Thoracic aorta (tissue), 2 donors: Measurements from ENCODE around the gene SWI5. TPM values are rescaled to one million over a fixed set of nuclear protein-coding genes. Genes with fewer than 3 reads are reported as not detected.

Experiments used
- ATAC-seq: fragments of 150-250 bp; one replicate; pipeline ENCODE4 v1.8.0; 2017; ENCODE audit warnings: low read depth; ENCODE audit not compliant: insufficient number of reproducible peaks, low FRiP score
- DNase-seq: peaks from one replicate; pipeline ENCODE4 v3.0.0-alpha.2; 2020; ENCODE audit warnings: low spot score
- H3K27ac ChIP-seq, 2 donors: fragments of 200-600 bp; sonication (generic); 1 replicate in 1 of 2; 2 replicates in 1 of 2; pipeline ENCODE4 v1.5.1; 2016; ENCODE audit warnings: mild to moderate bottlenecking in 2 of 2, moderate library complexity in 2 of 2
- H3K27me3 ChIP-seq: fragments of 200-600 bp; sonication (generic); replicated peaks from 2 replicates; pipeline ENCODE4 v1.6.0; 2016; ENCODE audit warnings: mild to moderate bottlenecking; ENCODE audit not compliant: insufficient read depth
- H3K36me3 ChIP-seq: fragments of 200-600 bp; sonication (generic); one replicate; pipeline ENCODE4 v1.5.1; 2016
- H3K4me1 ChIP-seq, 2 donors: fragments of 200-600 bp; sonication (generic); 1 replicate in 1 of 2; 2 replicates in 1 of 2; pipeline versions ENCODE4 v1.5.1 to v1.6.0; 2016; ENCODE audit warnings: low read depth in 2 of 2, mild to moderate bottlenecking in 1 of 2; ENCODE audit not compliant: control insufficient read depth in 1 of 2
- H3K4me3 ChIP-seq: fragments of 200-600 bp; sonication (generic); 2 replicates; pipeline ENCODE4 v1.5.1; 2016; ENCODE audit warnings: mild to moderate bottlenecking
- H3K9me3 ChIP-seq: fragments of 200-600 bp; sonication (generic); 2 replicates; pipeline ENCODE4 v1.5.1; 2016
- CTCF ChIP-seq: fragments of 200-600 bp; sonication (generic); IDR thresholded peaks from one replicate; pipeline ENCODE4 v1.5.1; 2019; ENCODE audit warnings: antibody characterized with exemption
- total RNA-seq, 2 donors: library from RNA; depleted of rRNA; stranded (reverse); fragments of >200 nt; gene quantifications; one replicate each; pipeline versions ENCODE4 v1.1.0 to v1.2.3, GENCODE V29; 2016

The SWI5 gene
- total RNA-seq, 2 donors from 2014 or later = 12.0 to 26.8 TPM

GRCh38 chr9:128249908-128250838, 25.9 kb upstream of the SWI5 start:
- Histone ChIP-seq H3K4me3 (peak overlapping the region; percentile 57), H3K4me1 (peaks cover 0 to 5% of the 10 kb centered on the region in 2 donors), H3K9me3 (no peaks in the 10 kb centered on the region), H3K36me3 (no peaks in the 10 kb centered on the region), H3K27ac (no peak overlapping the region), H3K27me3 (no peaks in the 10 kb centered on the region)
- no peak for DNase-seq
- ATAC-seq = no peak
- TF ChIP-seq CTCF = no peak

- no peak for TF ChIP-seq CTCF
- H3K36me3 ChIP-seq = no peaks in the 10 kb centered on the region
- DNase-seq (no peak), ATAC-seq (no peak)
- no peak overlapping the region for H3K27ac ChIP-seq
- no peaks in the 10 kb centered on the region for H3K27me3 ChIP-seq
- H3K4me3 ChIP-seq = peak overlapping the region; percentile 57
- H3K9me3 ChIP-seq = no peaks in the 10 kb centered on the region
- H3K4me1 ChIP-seq = peaks cover 0 to 5% of the 10 kb centered on the region in 2 donors
Observed at GRCh38 chr9:128250839-128251731, 25.0 kb upstream of the SWI5 start.

GRCh38 chr9:128251732-128252100, 24.4 kb upstream of the SWI5 start:
- ATAC-seq (no peak), DNase-seq (no peak)
- peaks cover 0 to 5% of the 10 kb centered on the region in 2 donors for H3K4me1 ChIP-seq
- H3K27ac ChIP-seq = no peak overlapping the region
- no peak for TF ChIP-seq CTCF
- no peak overlapping the region for H3K4me3 ChIP-seq
- peaks cover under 1% of the 10 kb centered on the region for H3K36me3 ChIP-seq
- H3K9me3 ChIP-seq = no peaks in the 10 kb centered on the region
- H3K27me3 ChIP-seq = no peaks in the 10 kb centered on the region

GRCh38 chr9:128252317-128253139, 23.5 kb upstream of the SWI5 start:
- no peak overlapping the region for H3K27ac ChIP-seq
- H3K4me3 ChIP-seq = no peak overlapping the region
- no peaks in the 10 kb centered on the region for H3K27me3 ChIP-seq
- no peak for DNase-seq
- peaks cover 0 to 5% of the 10 kb centered on the region in 2 donors for H3K4me1 ChIP-seq
- no peaks in the 10 kb centered on the region for H3K9me3 ChIP-seq
- no peak for TF ChIP-seq CTCF
- no peak for ATAC-seq
- peaks cover 8% of the 10 kb centered on the region for H3K36me3 ChIP-seq
